ENCODE results near the gene G2E3.

G2E3 gene

DNA sequence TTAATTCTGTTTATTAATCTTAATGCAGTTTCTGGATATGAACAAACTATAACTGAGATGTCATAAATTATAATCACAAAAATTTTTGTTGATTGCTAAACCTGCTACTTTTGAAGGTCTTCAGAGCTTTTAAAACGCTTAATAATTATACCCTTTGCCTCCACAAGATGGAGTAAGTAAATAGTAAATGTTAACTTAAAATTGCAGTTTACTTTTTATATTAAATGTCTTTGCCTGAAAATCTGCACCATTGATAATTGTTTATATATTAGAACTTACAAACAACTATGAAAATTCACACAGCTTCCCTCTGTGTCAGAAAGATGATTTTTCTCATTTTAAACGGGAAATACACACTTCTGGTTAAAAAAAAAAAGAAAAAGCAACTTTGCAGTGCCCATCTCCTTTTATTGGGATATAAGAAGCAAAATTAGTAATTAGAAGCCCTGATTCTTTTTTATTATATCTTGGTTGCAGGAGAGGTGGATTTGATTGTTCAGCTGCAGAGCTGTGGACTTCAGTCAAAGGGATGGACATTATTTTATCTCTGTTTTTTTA, 98.7 kb downstream of the G2E3 start:
- DNase-seq = no peak

DNA sequence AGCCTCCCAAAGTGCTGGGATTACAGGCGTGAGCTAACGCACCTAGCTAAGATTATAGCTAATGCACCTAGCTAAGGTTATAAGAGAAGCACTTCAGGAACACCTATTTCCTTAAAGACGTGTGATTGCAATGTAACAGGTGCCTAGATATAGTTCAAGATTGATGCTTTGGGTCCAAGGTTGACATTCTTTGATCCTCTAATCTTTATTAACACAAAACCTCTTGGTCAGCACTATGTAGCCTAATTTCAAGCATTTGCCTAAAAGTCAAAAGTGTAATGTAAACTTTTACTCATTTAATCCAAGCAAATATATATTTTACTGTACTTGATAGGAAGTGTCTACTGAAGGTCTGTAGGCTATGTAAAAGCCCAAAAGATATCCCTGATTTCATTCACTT, 99.7 kb downstream of the G2E3 start:
- DNase-seq = no peak

- DNase-seq = no peak
These were observed 110.6 kb downstream of the G2E3 start for GRCh38 chr14:30669594-30669993.

Measured in NCI-H2081 treated with DMSO at 0.1 percent for 48 hours (cell line).